ENCODE data around the gene ARF3.

Gene ARF3

DNA sequence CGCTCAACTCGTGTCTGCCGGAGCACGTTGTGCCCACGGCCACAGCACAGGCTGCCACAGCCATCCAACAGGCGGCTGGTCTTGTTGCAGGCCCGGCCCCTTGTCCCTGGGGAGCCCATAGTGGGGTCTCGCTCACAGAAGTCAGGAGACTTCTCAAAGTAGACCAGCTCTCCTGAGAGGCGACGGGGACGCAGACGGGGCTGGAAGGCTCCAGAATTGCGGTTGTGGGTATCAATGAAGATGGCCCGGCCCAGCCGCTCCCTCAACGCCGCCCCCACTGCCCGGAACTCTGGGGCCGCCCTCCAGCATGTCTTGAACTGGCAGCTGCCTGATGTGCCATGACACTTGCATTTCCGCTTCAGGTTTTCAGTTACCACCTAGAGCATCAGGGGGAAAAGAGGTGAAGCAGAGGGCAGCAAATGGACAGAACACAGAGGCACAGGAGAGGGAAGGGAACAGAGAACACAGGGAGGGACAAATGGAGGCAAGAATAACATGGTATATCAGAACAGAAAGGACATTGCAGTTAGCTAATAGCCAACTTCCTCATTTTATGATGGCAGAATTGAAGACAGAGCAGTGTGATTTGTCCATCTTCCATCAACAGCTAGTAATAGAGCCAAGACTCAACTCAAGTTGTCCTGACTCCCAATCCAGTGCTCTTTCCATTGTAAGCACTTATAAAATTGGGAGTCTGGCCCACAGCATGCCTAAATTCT is 9.0 kb upstream of the ARF3 start:
- DNase-seq (ENCODE audit: low read depth) = no peak

DNA sequence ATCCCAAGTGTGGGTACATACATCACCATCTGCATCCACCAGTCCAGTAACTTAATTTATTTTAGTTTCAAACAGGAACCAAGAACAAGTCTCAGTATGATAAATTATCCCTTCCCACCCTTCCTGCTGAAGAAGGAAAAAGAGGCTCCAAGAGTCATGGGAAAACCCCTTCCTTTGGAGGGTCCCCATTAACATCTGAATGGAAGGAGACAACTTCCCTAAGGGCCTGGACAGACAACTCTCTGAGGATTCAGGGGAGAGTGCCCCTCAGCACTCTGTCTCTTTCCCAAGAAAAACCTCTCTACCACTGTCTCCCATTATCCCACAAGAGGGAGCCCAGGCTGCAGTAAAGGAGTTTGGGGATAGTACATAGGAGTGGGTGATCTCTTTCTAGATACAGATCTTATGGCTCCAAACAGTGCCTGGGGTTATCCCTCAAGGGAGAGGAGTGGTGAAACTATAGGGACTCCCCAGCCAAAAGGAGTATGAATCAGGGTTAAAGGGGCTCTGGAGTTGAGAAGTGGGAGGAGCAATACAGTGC is 8.1 kb upstream of the ARF3 start:
- no peak for DNase-seq (ENCODE audit: low read depth)

DNA sequence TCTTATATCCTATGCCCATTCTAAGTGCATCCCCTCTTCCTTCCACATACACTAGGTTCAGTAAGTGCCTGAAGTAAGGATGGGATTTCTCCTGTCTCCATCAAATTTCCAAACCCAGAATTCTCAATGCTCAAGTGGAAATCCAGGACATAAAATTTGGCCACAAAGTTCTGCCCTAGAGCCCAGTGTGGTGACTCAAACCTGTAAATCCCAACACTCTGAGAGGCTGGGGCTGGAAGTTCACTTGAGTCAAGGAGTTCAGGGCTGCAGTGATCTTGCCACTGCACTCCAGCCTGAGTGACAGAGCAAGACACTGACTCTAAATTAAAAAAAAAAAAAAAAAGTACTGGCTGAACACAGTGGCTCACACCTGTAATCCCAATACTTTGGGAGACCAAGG is 4.5 kb upstream of the ARF3 start:
- no peak for DNase-seq (ENCODE audit: low read depth)

DNA sequence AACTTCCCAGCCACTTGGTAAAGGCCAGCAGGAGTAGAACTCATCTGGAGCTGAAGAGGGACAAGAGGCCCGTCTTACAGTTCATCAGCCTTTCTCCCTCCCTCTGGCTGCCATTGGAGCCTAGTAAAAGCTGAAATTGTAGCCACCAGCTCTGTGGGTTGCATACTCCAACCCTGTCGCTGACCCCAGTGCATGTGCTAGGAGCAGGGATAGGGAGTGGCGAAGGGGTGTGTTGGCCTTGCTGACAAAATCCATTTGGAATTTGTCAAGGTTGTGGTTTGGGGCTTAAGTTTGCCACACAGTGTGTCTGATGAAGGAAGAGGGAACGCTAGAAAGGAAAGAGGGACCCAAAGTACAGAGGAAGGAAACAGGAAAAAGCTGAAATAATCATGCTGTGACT is 4.0 kb upstream of the ARF3 start:
- no peak for DNase-seq (ENCODE audit: low read depth)

DNA sequence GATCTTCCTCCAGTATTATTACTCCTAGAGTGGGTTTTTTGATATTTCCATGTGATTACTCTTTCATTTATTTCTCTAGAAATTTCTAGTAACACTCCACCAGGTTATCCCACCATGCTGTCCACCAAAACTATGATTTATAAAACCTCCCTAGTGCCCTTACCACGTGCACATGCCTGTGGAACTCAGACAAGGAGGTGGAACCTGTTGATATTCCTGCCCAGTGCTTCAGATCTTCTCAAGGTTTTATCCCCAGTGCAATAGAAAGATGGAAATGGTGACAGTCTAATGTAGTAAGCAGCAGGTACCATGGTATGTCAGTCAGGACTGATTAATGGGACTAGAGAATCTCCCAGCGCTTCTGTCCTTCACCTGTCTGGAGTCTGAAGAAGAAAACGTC is 3.5 kb upstream of the ARF3 start:
- DNase-seq (ENCODE audit: low read depth) = no peak

DNA sequence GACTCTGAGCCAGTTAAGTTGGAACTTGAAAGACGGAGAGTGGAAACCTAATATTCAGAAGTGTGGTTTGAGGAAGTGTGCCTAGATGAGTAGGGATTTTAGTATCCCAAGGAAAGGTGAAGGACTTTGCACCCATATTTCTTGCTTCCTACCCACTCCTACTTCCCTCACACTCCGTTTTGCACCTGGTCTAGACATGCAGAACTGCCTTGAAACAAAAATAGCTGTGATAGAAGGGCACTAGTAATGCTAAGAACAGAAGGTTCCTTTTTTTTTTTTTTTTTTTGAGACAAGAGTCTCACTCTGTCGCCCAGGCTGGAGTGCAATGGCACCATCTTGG is 732 bp upstream of the ARF3 start:
- no peak for DNase-seq (ENCODE audit: low read depth)

DNA sequence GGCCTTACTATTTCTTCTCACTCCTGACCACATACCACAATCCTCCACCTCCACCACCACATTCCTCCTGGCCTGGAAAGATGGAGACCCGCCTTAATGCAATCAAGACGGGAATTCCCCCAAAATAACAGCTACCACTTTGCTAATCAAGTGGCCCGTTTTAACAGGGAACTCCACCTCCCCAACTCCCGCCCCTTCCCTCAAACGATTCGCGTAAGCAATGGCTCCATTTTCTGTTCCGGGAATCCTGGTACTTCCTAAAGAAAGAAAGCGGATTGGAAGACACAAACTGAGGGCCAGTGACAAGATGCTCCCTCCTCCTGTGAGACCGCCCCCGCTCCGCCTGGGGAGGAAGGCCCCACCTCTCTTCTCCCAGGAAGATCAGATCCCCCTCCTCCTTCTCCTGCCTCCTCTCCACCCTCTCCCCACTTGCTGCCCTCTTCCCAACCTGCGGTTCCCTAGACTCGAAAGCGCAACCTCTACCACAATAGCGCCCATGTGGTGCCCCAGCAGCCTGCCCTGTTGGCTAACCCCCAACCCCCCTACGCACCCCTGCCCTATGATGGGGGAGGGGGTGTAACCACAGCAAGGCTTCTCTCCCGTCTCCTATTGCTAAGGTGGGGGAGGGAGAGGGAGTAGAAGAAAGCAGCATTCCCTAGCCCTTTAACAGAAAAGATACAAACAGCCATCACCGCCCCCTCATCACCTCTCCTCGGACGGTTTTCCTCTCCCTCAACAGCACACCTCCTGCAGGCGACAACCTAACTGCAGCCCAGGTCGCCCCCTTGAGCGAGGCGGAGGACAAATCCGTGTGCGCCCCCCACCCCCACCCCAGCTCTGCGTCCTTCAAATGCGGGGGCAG is 777 bp downstream of the ARF3 start:
- DNase-seq (ENCODE audit: low read depth) = no peak

DNA sequence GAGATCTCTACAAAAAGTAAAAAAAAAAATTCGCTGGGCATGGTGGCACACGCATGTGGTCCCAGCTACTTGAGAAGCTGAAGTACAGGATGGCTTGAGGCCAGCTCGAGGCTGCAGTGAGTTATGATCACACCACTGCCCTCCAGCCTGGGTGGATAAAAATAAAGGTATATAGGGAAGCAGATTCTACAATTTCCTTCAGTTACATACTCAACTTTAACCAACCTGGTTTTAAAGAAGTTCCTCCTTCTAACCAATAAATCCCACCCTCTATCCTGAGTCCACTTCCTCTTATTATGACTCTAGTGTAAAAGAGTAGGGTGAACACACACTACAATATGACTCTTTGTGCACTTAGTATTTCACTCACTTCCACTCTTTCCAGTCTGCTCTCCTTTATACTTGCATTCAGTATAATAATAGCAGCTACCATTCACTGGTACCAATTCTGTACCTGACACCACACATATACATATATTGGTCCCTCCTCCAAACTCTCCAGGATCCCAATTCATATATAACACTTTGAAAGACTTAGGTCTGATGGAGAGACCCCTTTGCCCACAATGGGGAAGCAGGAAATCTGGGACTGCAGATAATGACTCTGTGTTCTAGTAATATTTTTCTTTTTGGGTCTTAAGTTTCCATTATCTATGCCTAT is 2.3 kb downstream of the ARF3 start:
- DNase-seq (ENCODE audit: low read depth) = no peak

DNA sequence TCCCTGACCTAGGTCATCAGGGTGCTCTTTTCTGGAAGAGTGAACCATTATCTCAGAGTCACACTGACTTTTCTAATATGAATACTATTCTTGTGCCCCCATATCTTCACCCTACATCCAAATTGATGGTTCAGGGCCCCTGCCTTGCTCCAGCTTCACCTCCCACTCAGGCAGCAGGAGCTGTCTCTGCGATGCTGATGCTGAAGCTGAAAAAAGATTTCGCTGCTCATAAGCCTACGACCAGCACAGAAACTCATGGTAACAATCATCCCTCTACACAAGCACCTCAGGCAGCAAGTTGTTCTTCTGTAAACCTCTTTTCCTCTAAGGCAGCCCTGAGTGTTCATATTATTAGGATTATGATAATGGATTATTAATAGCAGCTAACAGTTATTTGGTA is 3.2 kb downstream of the ARF3 start:
- no peak for DNase-seq (ENCODE audit: low read depth)

DNA sequence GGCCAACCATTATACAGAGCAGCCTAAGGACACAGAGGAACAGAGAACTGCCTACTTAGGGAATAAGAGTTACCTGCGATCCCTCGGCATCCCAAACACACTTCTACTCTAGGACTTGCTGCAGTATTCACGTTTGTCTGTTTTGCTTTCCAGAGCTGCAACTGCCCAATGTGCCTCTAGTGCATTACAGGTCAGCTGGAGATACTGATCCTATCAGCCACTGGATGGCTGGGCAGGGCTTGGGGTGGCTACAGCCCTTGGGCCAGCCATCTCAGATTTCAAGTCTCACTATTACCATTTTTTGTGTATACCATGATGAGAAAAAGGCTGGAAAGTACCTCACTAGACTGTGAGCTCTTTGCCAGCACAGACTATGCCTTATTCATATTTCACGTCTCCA is 4.6 kb downstream of the ARF3 start:
- no peak for DNase-seq (ENCODE audit: low read depth)

DNA sequence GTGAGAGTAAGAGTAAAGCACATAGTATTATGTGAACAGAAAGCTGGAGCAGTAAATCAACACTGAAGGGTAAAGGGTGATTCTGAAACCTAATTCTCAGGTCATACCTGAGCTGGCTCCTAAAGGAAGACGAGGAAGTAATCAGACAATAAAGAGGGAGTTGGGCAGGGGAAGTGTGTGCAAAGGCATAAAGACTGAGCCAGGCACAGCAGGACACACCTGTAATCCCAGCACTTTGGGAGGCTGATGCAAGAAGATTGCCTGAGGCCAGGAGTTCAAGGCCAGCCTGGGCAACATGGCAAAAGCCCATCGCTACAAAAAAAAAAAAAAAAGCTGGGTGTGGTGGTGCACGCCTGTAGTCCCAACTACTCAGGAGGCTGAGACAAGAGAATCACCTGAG is 9.6 kb downstream of the ARF3 start:
- DNase-seq (ENCODE audit: low read depth) = no peak

DNA sequence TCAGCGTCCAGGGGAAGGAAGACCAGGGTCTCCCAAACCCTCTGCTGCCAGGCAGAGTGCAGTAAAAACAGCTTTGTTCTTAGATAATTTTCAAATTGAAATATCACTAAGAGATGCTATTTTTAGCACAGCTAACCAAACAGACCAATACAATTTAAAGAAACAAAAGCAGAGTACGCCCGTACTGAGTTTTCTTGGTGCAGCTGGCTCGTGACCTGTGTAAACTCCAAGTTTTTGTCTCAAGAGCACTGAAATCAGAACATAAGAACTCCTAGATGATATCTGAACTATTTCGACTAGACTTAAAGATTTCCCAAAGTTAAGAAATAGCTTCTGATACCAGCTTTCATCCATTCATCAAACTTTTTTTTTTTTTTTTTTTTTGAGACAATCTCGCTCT is 10.3 kb downstream of the ARF3 start:
- no peak for DNase-seq (ENCODE audit: low read depth)

DNA sequence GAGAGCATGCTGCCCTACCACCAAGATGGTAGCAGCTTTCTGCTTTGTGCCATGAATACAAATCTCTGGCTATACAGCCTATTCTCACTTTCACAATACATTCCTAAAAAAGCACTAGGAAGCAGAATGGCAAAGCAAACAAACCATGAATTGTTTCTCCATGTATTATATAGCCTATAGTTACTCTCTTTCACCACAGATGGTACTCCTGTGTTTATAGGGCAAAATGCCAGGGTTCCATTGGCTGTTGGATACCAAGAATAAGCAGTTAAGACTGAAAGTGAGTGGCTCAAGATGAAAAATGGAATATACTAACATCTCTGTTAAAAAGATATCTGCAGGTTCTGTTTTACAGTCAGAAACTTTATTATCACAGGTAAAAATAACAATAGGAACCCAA is 11.1 kb downstream of the ARF3 start:
- no peak for DNase-seq (ENCODE audit: low read depth)

DNA sequence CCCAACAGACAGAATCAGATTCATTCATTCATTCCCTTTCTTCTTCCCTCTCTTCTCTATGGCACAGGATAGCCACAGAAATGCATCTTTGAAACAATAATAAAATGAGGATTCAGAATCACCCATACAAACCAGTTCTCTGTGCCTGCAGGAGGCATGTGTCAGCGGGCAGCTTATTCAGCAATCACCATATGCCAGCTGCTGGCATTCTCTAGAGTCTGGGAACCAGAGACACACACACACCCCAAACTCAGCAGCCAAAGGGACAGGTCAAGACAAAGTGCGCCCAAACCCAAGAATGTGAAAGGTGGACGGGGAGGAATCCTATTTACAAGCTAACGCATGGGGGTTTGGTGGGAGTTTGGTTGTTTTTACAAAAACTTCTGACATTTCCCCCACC is 14.1 kb downstream of the ARF3 start:
- no peak for DNase-seq (ENCODE audit: low read depth)

DNA sequence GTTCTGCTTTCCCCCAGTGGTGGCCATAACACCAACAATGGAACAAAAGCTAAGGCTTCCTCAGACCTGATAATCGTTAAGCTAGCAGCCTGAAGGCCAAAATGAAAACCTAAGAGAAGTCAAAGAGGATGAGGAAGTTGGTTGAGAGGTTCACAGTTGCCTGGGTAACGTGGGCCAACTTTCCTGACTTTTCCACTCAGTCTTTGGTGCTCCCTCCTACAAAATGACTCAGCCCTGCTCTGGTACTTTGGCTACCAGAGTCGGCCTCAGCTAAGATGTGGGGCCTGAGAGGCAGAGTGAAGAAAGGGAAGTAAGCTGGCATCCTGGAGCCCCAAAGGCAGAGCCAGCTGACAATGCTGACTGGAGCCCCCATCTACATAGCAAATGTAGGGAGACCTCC is 17.1 kb downstream of the ARF3 start:
- DNase-seq (ENCODE audit: low read depth) = no peak

DNA sequence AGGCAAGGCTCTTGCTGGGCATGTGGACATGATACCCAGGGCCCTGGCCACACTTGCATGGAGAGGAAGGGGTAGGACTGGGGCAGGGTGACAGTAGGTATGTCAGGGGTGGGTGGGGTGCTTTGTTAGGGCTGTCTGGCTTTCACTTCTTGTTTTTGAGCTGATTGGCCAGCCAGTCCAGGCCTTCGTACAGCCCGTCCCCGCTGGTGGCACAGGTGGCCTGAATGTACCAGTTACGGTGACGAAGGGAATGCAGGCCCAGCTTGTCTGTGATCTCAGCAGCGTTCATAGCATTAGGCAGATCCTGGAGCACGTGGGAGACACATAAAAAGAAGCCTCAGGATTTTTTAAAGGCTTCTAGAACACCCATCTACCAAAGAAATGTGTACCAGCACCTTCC is 18.5 kb downstream of the ARF3 start:
- DNase-seq (ENCODE audit: low read depth) = no peak

DNA sequence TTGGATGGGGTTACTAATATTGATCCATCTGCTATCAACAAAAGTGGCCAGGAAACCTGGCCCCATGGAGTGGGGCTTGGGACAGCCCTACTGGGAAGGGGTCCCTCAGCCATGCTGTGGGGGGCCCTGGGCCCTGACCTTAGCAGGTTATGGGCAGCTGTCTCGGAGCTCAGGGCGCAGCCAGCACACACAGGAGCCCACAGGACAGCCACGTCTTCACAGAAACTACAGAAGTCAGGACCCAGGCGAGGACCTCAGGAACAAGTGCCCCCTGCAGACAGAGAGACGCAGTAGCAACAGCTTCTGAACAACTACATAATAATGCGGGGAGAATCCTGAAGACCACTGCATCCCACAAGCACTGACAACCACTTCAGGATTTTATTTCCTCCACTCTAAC is 20.1 kb downstream of the ARF3 start:
- DNase-seq (ENCODE audit: low read depth) = no peak

DNA sequence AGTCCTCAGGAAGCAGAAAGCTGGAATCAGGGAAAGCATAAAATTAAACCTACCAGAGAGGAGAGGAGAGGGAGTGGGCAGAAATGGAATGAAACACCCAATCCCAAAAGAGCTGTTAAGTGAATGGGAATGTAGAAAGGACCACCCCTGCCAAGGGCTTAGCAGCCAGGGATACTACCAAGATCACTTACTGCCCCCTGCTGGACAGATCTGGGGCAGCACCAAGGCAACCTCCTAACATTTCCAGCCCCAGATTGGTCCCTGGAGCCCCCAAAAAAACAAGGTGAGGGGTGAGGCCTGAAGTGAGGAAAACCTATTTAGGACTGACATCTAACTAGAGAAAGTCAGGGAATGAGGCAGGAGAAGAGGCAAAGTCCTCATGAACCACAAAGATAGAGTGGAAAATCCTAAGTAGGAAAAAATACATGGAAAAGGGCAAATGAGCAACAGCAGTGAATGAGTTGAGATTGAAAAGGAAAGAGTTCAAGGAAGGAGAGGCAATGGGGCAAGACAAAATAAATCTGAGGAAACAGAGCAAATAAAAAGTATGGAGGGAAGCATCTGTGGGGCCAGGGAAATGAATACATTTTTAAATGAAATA is 20.8 kb downstream of the ARF3 start:
- peak; percentile 69 for DNase-seq (ENCODE audit: low read depth)

DNA sequence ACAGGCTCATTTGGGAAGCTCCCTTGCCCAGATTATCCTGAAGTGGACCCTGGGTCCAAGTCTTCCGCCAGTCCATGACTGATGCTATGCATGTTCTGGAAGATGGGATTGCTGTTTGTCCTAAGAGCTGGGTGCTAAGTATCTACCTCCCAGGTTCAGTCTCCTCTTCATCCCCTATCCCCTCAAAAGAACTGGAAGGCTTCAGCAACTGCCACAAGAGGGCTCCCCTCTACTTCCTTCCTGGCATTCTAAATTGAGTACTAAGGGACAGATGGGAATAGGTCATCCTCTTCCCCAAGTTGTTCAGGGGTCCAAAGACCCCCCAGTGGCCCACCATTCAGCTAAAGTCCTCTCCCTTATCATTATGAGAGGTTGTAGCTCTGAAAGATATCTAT is 23.0 kb downstream of the ARF3 start:
- DNase-seq (ENCODE audit: low read depth) = no peak

DNA sequence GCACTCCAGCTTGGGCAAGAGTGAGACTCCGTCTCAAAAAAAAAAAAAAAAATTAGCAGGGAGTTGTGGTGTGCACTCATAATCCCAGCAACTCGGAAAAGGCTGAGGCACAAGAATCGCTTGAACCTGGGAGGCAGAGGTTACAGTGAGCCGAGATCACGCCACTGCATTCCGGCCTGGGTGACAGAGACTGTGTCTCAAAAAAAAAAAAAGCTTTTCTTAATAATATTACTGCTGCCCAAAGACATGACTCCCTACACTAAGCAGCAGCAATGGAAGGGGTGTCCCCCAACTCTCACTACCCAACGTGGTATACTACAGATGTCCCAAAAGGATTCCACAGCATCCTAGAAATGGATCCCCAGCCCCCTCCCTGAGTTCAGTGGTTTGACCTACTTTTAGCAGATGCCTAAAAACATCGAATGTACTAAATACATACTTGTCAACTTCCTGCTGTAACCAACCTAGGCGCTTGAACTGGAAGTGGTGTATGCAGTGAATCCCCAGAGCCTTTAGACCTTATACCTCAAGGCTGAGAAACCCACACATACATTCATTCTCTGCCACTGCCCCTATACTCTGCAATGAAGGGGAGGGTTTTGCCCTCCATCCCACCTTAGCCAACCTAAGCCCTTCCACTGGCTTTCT is 23.5 kb downstream of the ARF3 start:
- no peak for DNase-seq (ENCODE audit: low read depth)

DNA sequence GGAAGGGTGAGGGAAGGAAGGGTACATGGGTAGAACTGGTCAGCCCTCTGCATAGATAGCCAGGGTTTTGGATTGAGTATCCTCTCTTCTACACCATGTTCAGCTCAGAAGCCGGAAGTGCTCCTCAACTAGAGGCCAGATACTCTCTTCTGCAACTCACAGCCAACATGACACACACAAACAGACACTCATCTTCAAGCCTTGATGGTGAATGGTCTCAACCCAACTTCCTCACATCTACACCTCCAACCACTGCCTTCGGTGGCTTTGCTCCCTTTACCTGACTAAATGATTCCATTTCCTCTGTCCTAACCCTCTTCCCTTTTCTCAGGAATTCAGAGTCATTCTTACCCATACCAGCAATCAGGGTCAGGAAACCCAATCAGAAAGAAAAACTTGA is 24.4 kb downstream of the ARF3 start:
- DNase-seq (ENCODE audit: low read depth) = no peak

DNA sequence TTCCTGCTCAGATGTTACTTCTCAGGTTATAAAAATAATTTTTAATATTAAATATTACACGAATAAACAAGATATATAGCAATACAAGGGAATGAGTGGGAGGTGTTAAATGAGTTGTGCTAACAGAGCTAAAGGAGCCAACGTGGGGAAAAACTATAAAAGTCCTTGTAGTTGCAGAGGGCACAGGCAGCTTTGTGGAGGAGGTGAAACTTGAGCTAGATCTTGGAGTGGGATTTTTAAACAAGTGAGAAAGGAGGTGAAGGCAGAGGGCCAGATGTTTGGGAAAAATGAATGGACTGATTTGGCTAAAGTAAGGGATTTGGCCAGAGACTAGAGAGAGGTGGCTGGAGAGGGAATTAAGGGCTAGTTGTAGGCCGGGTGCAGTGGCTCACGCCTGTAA is 26.8 kb downstream of the ARF3 start:
- no peak for DNase-seq (ENCODE audit: low read depth)
